AG20443 (cell line): ENCODE measurements around the gene DCLRE1B.
"Not testable (repeated sequence)": the region's sequence is repeated elsewhere in the genome, so short reads cannot be mapped to it uniquely, and the experiment has no call there.

Source experiments
- DNase-seq: peaks from one replicate; pipeline ENCODE4 v3.0.0; 2012; ENCODE audit warnings: low spot score, mixed read lengths

Gene DCLRE1B

GRCh38 chr1:113948151-113948550 lies 43.0 kb downstream of the DCLRE1B start:
- not testable (repeated sequence) for DNase-seq

- DNase-seq, result peak; percentile 25
Measured at GRCh38 chr1:113949007-113949406, 43.9 kb downstream of the DCLRE1B start.

- no peak for DNase-seq
Measured at GRCh38 chr1:113950908-113951307, 45.8 kb downstream of the DCLRE1B start.

DNA sequence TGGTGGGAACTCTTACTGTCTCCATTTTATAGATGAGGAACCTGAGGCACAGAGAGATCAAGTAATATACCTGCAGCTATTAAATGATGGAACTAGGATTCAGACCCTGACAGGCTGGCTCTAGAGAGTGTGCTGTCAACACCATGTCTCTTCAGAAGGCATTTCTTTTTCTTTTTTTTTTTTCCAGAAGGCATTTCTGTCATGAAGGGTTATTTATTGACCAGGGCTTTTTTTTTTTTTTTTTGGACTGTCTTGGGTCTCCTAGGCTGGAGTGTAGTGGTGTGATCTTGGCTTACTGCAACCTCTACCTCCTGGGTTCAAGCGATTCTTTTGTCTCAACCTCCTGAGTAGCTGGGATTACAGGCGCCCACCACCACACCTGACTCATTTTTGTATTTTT lies 46.6 kb downstream of the DCLRE1B start:
- DNase-seq, result no peak

DNA sequence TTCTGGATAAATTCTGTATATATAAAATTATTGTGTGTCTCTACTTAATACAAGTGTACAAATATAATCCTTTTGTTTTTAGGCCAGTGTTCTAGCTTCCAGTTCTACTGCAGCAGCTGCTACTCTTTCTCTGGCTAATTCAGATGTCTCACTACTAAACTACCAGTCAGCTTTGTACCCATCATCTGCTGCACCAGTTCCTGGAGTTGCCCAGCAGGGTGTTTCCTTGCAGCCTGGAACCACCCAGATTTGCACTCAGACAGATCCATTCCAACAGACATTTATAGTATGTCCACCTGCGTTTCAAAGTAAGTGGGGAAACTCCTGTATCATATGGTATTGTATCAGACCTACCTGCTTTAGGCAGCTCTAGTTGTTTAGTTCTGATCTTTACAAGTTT lies 52.9 kb downstream of the DCLRE1B start:
- DNase-seq, result no peak

DNA sequence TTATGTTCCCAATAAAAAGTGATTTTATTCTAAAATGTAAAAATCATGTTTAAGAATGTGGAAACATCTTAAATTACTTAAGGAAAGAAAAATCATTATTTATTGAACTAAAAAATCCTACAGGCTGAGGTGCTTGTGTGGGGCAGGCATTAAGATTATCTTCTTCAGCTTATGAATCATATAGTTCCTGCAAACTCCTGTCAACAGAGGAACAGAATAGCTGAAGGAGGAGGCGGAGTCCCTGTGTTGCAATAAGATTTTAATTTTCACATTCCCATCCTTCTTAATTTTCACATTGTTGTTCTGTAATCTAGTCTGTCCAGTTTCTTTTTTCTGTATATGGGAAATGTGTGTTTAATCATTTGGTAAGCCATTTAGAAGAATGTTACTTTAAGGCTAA lies 53.6 kb downstream of the DCLRE1B start:
- DNase-seq, result no peak

- DNase-seq, result no peak
Measured at GRCh38 chr1:113963281-113963906, 58.3 kb downstream of the DCLRE1B start.
